HG03342 (cell line): Measurements from ENCODE around the gene GNG7.
"Not testable (repeated sequence)": the region's sequence is repeated elsewhere in the genome, so short reads cannot be mapped to it uniquely, and the experiment has no call there.

Experiments used
- ATAC-seq: cut with Tn5 transposase; IDR thresholded peaks from one replicate; pipeline ENCODE4 v1.9.1; 2021; ENCODE audit warnings: mild to moderate bottlenecking, moderate library complexity; ENCODE audit not compliant: unreplicated experiment

Gene GNG7

GRCh38 chr19:2606774-2607173 lies 95.7 kb downstream of the GNG7 start:
- not testable (repeated sequence) for ATAC-seq

- ATAC-seq: not testable (repeated sequence)
Measured at GRCh38 chr19:2605889-2606288, 96.6 kb downstream of the GNG7 start.

- no peak for ATAC-seq
Measured at GRCh38 chr19:2604747-2605329, 97.7 kb downstream of the GNG7 start.

GRCh38 chr19:2603334-2603733 lies 99.2 kb downstream of the GNG7 start:
- no peak for ATAC-seq

GRCh38 chr19:2602391-2603181 lies 99.9 kb downstream of the GNG7 start:
- no peak for ATAC-seq

- no peak for ATAC-seq
Measured at GRCh38 chr19:2600914-2601870, 101.3 kb downstream of the GNG7 start.

GRCh38 chr19:2594319-2594718 lies 108.2 kb downstream of the GNG7 start:
- no peak for ATAC-seq

GRCh38 chr19:2592824-2593223 lies 109.7 kb downstream of the GNG7 start:
- ATAC-seq: no peak

GRCh38 chr19:2591537-2592291 lies 110.8 kb downstream of the GNG7 start:
- ATAC-seq: no peak

- ATAC-seq: no peak
Measured at GRCh38 chr19:2590630-2591399, 111.7 kb downstream of the GNG7 start.

GRCh38 chr19:2589441-2589840 lies 113.1 kb downstream of the GNG7 start:
- no peak for ATAC-seq

GRCh38 chr19:2588081-2588777 lies 114.3 kb downstream of the GNG7 start:
- no peak for ATAC-seq

GRCh38 chr19:2587001-2587719 lies 115.3 kb downstream of the GNG7 start:
- no peak for ATAC-seq

- no peak for ATAC-seq
Measured at GRCh38 chr19:2586196-2586595, 116.3 kb downstream of the GNG7 start.

- ATAC-seq: no peak
Measured at GRCh38 chr19:2584002-2584401, 118.5 kb downstream of the GNG7 start.

GRCh38 chr19:2582984-2583956 lies 119.2 kb downstream of the GNG7 start:
- ATAC-seq: no peak

- not testable (repeated sequence) for ATAC-seq
Measured at GRCh38 chr19:2580396-2580795, 122.1 kb downstream of the GNG7 start.
